ENCODE data around the gene BHLHE40.

- TF ChIP-seq CTCF (IDR thresholded peaks at IDR 0.05) (peak; percentile 93 to 98 (median 97)), POLR2A (IDR thresholded peaks at IDR 0.05) (no peak)
Measured at GRCh38 chr3:4980229-4981203, 1.3 kb downstream of the BHLHE40 start.
